Breast epithelium (tissue), 4 donors: ENCODE results near the gene CCDC116. TPM values are rescaled to one million over a fixed set of nuclear protein-coding genes. Genes with fewer than 3 reads are reported as not detected.

Experiments used
- DNase-seq, 2 donors: peaks; one replicate each; pipeline ENCODE4 v3.0.0-alpha.2; 2019; ENCODE audit warnings: low spot score in 2 of 2
- H3K27ac ChIP-seq, 2 donors: fragments of 200-600 bp; sonication (generic) in 1 of 2; one replicate each; pipeline ENCODE4 v1.5.1; 2016 to 2019; ENCODE audit warnings: mild to moderate bottlenecking in 1 of 2
- H3K27me3 ChIP-seq, 2 donors: fragments of 200-600 bp; sonication (generic) in 1 of 2; one replicate each; pipeline versions ENCODE4 v1.5.1 to v1.6.0; 2017 to 2019; ENCODE audit warnings: control low read depth in 1 of 2, mild to moderate bottlenecking in 1 of 2
- H3K36me3 ChIP-seq: fragments of 200-600 bp; one replicate; pipeline ENCODE4 v1.5.1; 2019
- H3K4me1 ChIP-seq, 2 donors: fragments of 200-600 bp; sonication (generic); one replicate each; pipeline ENCODE4 v1.5.1; 2016 to 2019; ENCODE audit warnings: control low read depth in 1 of 2
- H3K4me3 ChIP-seq, 3 donors: fragments of 200-600 bp; sonication (generic); 1 replicate in 2 of 3; 2 replicates in 1 of 3; pipeline ENCODE4 v1.5.1; 2016 to 2019; ENCODE audit warnings: mild to moderate bottlenecking in 3 of 3, moderate library complexity in 2 of 3
- H3K9me3 ChIP-seq, 2 donors: fragments of 200-600 bp; sonication (generic) in 1 of 2; one replicate each; pipeline ENCODE4 v1.5.1; 2016 to 2019; ENCODE audit warnings: control low read depth in 1 of 2
- CTCF ChIP-seq, 3 donors: fragments of 450-650 bp; IDR thresholded peaks; one replicate each; pipeline ENCODE4 v1.5.1; 2016 to 2017; ENCODE audit warnings: antibody characterized with exemption in 3 of 3, mild to moderate bottlenecking in 3 of 3, moderate library complexity in 3 of 3
- POLR2A ChIP-seq: fragments of 450-650 bp; IDR thresholded peaks from one replicate; pipeline ENCODE4 v1.6.1; 2016; ENCODE audit warnings: antibody characterized with exemption, mild to moderate bottlenecking, moderate library complexity
- POLR2AphosphoS5 ChIP-seq, 3 donors: sonication (generic); formaldehyde crosslinking; IDR thresholded peaks; one replicate each; pipeline ENCODE4 v1.6.1; 2017; ENCODE audit warnings: antibody characterized with exemption in 3 of 3
- intact Hi-C: fragments of 100-400 bp; cut with DNase I; formaldehyde crosslinking; loops from one replicate; pipeline ENCODE4 v1.15.1; 2023; ENCODE audit warnings: low total_unique reads
- total RNA-seq, 3 donors: library from RNA; depleted of rRNA; stranded (reverse); fragments of >200 nt; gene quantifications; one replicate each; pipeline ENCODE4 v1.1.0, GENCODE V29; 2016

CCDC116 gene
- under 1 TPM in 2 of 3 donors, not detected in 1; 0.15 to 0.33 TPM for total RNA-seq

- no peak within 1 kb of the TSS for H3K4me3 ChIP-seq
- no peaks in the 10 kb centered on the region for H3K36me3 ChIP-seq
- H3K27me3 ChIP-seq = no peaks in the 10 kb centered on the region
- no peak for DNase-seq
- intact Hi-C loops = no loop called here
- TF ChIP-seq POLR2A (no peak), CTCF (IDR thresholded peaks at IDR 0.05) (no peak), POLR2AphosphoS5 (IDR thresholded peaks at IDR 0.05) (no peak)
- no peaks in the 10 kb centered on the region for H3K9me3 ChIP-seq
- H3K4me1 ChIP-seq = peaks cover 0 to 8% of the 10 kb centered on the region in 2 donors
- no peak within 1 kb of the TSS for H3K27ac ChIP-seq
Measured at GRCh38 chr22:21632237-21632895, at the start of gene CCDC116. CCDC116 (plus strand) TSS chr22:21632760; CDS start chr22:21633182, 422 bp downstream.

- Histone ChIP-seq H3K9me3 (no peaks in the 10 kb centered on the region), H3K36me3 (no peaks in the 10 kb centered on the region), H3K27ac (peak overlapping the region in 1 of 2 donors; percentile 7), H3K27me3 (no peaks in the 10 kb centered on the region), H3K4me3 (no peak overlapping the region), H3K4me1 (peaks cover 0 to 10% of the 10 kb centered on the region in 2 donors)
- no peak for TF ChIP-seq POLR2AphosphoS5 (IDR thresholded peaks at IDR 0.05)
- TF ChIP-seq POLR2A = no peak
- no peak for TF ChIP-seq CTCF (IDR thresholded peaks at IDR 0.05)
- no peak for DNase-seq
- intact Hi-C loops = no loop called here
Measured at GRCh38 chr22:21582801-21583740, 49.5 kb upstream of the CCDC116 start.

- H3K4me3 ChIP-seq = no peak overlapping the region
- intact Hi-C loops = no loop called here
Measured at GRCh38 chr22:21585389-21585788, 47.2 kb upstream of the CCDC116 start.

GRCh38 chr22:21587803-21588611 lies 44.6 kb upstream of the CCDC116 start:
- Histone ChIP-seq H3K4me1 (peaks cover 10 to 18% of the 10 kb centered on the region in 2 donors), H3K36me3 (no peaks in the 10 kb centered on the region), H3K9me3 (no peaks in the 10 kb centered on the region), H3K27ac (no peak overlapping the region), H3K27me3 (no peaks in the 10 kb centered on the region), H3K4me3 (no peak overlapping the region)
- DNase-seq = no peak
- TF ChIP-seq POLR2A = no peak
- TF ChIP-seq POLR2AphosphoS5 (IDR thresholded peaks at IDR 0.05) = no peak
- no peak for TF ChIP-seq CTCF (IDR thresholded peaks at IDR 0.05)
- intact Hi-C loops = no loop called here

More at GRCh38 chr22:21585389-21585788, 47.2 kb upstream of the CCDC116 start:
- Histone ChIP-seq H3K9me3 (no peaks in the 10 kb centered on the region), H3K27ac (no peak overlapping the region), H3K27me3 (no peaks in the 10 kb centered on the region), H3K36me3 (no peaks in the 10 kb centered on the region), H3K4me1 (peaks cover 0 to under 1% of the 10 kb centered on the region in 2 donors)
- DNase-seq = no peak
- TF ChIP-seq POLR2AphosphoS5 (IDR thresholded peaks at IDR 0.05) = no peak
- TF ChIP-seq CTCF (IDR thresholded peaks at IDR 0.05) = no peak
- no peak for TF ChIP-seq POLR2A
